A673 (cell line): ENCODE data around the gene THSD4.

ENCODE experiments used
- EZH2 ChIP-seq: fragments of 200-600 bp; sonication (generic); IDR thresholded peaks from 2 replicates; pipeline ENCODE4 v1.6.1; 2017; ENCODE audit warnings: borderline replicate concordance, low read depth, mild to moderate bottlenecking, mixed read lengths, antibody characterized with exemption, low read length; ENCODE audit not compliant: poor library complexity, severe bottlenecking
- TF ChIP-seq, protein P1 (sequence below): fragments of 300-800, 200-600 bp; sonication (generic); conservative IDR thresholded peaks from 2 replicates; pipeline ENCODE4 v1.5.1; 2017; ENCODE audit warnings: low read depth, mild to moderate bottlenecking, antibody characterized with exemption, low read length, moderate library complexity, mixed read lengths

DNA sequence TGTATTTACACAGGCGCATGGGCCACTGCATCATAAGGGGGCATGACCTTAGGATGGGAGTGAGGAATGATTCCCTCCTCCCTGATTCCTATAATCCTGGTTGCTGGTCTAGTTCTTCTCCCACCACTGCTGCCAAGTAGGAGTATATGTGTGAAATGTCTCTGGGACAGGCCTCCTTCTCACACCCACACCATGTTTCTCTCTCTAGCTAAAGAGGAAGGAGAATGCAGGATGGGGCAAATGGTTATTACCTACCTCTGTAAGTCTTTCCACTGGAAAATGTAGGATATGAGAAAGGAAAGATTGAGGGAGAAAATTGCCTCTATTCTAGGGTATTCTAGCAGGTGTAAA is 159.2 kb downstream of the THSD4 start:
- TF ChIP-seq, protein P1, sequence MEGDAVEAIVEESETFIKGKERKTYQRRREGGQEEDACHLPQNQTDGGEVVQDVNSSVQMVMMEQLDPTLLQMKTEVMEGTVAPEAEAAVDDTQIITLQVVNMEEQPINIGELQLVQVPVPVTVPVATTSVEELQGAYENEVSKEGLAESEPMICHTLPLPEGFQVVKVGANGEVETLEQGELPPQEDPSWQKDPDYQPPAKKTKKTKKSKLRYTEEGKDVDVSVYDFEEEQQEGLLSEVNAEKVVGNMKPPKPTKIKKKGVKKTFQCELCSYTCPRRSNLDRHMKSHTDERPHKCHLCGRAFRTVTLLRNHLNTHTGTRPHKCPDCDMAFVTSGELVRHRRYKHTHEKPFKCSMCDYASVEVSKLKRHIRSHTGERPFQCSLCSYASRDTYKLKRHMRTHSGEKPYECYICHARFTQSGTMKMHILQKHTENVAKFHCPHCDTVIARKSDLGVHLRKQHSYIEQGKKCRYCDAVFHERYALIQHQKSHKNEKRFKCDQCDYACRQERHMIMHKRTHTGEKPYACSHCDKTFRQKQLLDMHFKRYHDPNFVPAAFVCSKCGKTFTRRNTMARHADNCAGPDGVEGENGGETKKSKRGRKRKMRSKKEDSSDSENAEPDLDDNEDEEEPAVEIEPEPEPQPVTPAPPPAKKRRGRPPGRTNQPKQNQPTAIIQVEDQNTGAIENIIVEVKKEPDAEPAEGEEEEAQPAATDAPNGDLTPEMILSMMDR: no peak
- TF ChIP-seq EZH2: no peak
